HCT116 (cell line): ENCODE measurements around the gene OPN1MW3. TPM values are rescaled to one million over a fixed set of nuclear protein-coding genes. Genes with fewer than 3 reads are reported as not detected.

Source experiments
- ATAC-seq: fragments of 200-7000 bp; cut with Tn5 transposase; 2 replicates; pipeline ENCODE4 v1.9.1; 2020; ENCODE audit warnings: mild to moderate bottlenecking, moderate library complexity
- BruUV-seq: library from RNA; stranded (reverse); fragments of 400-500 nt; replicated peaks from 2 replicates; lab custom pipeline; 2021; lab: Mats Ljungman, UMichigan
- CTCF ChIA-PET: fragments of 300-600 bp; sonication (Branson Sonifier 250); formaldehyde crosslinking; loops from one replicate; lab custom pipeline; 2021; ENCODE audit warnings: antibody characterized with exemption; lab: Charles Lee
- POLR2A ChIA-PET: fragments of 300-600, 350-600 bp; sonication (Branson Sonifier 250); formaldehyde crosslinking; loops from one replicate; lab custom pipeline; 2021; ENCODE audit warnings: antibody characterized with exemption; lab: Charles Lee
- RAD21 ChIA-PET, 2 experiments: fragments of 300-600 bp; sonication (Branson Sonifier 250); formaldehyde crosslinking; loops; one replicate each; lab custom pipeline; 2023; ENCODE audit warnings: low total read pairs in 2 of 2; ENCODE audit not compliant: uncharacterized antibody in 2 of 2, unreplicated experiment in 2 of 2, low non-redundant PET in 1 of 2; lab: Charles Lee
- DNase-seq: peaks from one replicate; pipeline ENCODE4 v3.0.0-alpha.2; 2010; ENCODE audit warnings: low read depth, low spot score
- H2AFZ ChIP-seq: fragments of 200-600 bp; shearing (Covaris generic), sonication (generic); 2 replicates; pipeline ENCODE4 v1.6.1; 2017; ENCODE audit warnings: low read depth, mixed run types, mixed read lengths, antibody characterized with exemption, low read length; ENCODE audit not compliant: poor library complexity, severe bottlenecking
- H3K27ac ChIP-seq: 2 replicates; pipeline ENCODE4 v1.5.1; 2012; ENCODE audit warnings: low read depth, low read length
- H3K27me3 ChIP-seq: fragments of 200-600 bp; sonication (generic); 2 replicates; pipeline ENCODE4 v1.6.1; 2016; ENCODE audit warnings: mixed run types, low read length, mixed read lengths; ENCODE audit not compliant: insufficient read depth
- H3K36me3 ChIP-seq, 2 experiments: fragments of 200-500 bp in 1 of 2; fragments of 200-600 bp in 1 of 2; sonication (Bioruptor generic) in 1 of 2; sonication (generic) in 1 of 2; 2 replicates each; pipeline versions ENCODE4 v1.5.1 to v1.6.1; 2014 to 2016; ENCODE audit warnings: low read length in 2 of 2, inconsistent platforms in 1 of 2, mixed read lengths in 1 of 2, mixed run types in 1 of 2; ENCODE audit not compliant: insufficient read depth in 2 of 2, control insufficient read depth in 1 of 2
- H3K4me1 ChIP-seq, 2 experiments: fragments of 200-600 bp in 1 of 2; sonication (generic) in 1 of 2; 2 replicates each; pipeline versions ENCODE4 v1.5.1 to v1.6.1; 2012 to 2017; ENCODE audit warnings: low read length in 2 of 2, inconsistent platforms in 1 of 2, mild to moderate bottlenecking in 1 of 2, mixed read lengths in 1 of 2, mixed run types in 1 of 2, moderate library complexity in 1 of 2; ENCODE audit not compliant: insufficient read depth in 2 of 2, control insufficient read depth in 1 of 2
- H3K4me2 ChIP-seq: fragments of 200-600 bp; sonication (generic); 2 replicates; pipeline ENCODE4 v1.6.1; 2017; ENCODE audit warnings: mixed run types, low read length, mixed read lengths
- H3K4me3 ChIP-seq, 2 experiments: fragments of 200-600 bp in 1 of 2; sonication (generic) in 1 of 2; replicated peaks in 1 of 2; 2 replicates each; pipeline ENCODE4 v1.5.1; 2011 to 2016; ENCODE audit warnings: low read length in 2 of 2, control low read depth in 1 of 2, low read depth in 1 of 2, mild to moderate bottlenecking in 1 of 2, mixed read lengths in 1 of 2, mixed run types in 1 of 2
- H3K79me2 ChIP-seq: fragments of 200-600 bp; sonication (generic); 2 replicates; pipeline ENCODE4 v1.6.1; 2017; ENCODE audit warnings: mild to moderate bottlenecking, mixed run types, low read length, moderate library complexity, mixed read lengths; ENCODE audit not compliant: insufficient read depth
- H3K9ac ChIP-seq: fragments of 200-600 bp; sonication (generic); 2 replicates; pipeline ENCODE4 v1.6.1; 2016; ENCODE audit warnings: low read length, mixed read lengths
- H3K9me2 ChIP-seq: fragments of 200-600 bp; sonication (generic), shearing (Covaris generic); 2 replicates; pipeline ENCODE4 v1.6.1; 2017; ENCODE audit warnings: mixed run types, mild to moderate bottlenecking, moderate library complexity; ENCODE audit not compliant: insufficient read depth
- H3K9me3 ChIP-seq, 2 experiments: fragments of 200-500 bp in 1 of 2; fragments of 200-600 bp in 1 of 2; sonication (Bioruptor generic) in 1 of 2; sonication (generic) in 1 of 2; 2 replicates each; pipeline ENCODE4 v1.6.1; 2014 to 2017; ENCODE audit warnings: low read length in 2 of 2, mixed read lengths in 2 of 2, inconsistent platforms in 1 of 2, low read depth in 1 of 2, mild to moderate bottlenecking in 1 of 2, mixed run types in 1 of 2, moderate library complexity in 1 of 2; ENCODE audit not compliant: control insufficient read depth in 1 of 2, insufficient read depth in 1 of 2
- H4K20me1 ChIP-seq: fragments of 200-600 bp; sonication (generic), shearing (Covaris generic); 2 replicates; pipeline ENCODE4 v1.6.1; 2017; ENCODE audit warnings: mixed run types, mild to moderate bottlenecking, moderate library complexity; ENCODE audit not compliant: insufficient read depth
- RAD21 ChIP-seq: IDR thresholded peaks from 2 replicates; pipeline ENCODE4 v1.6.1; 2012; ENCODE audit warnings: low read depth, mild to moderate bottlenecking
- ZFX ChIP-seq: fragments of 450-650 bp; IDR thresholded peaks from 2 replicates; pipeline ENCODE4 v1.6.1; 2017
- intact Hi-C: fragments of 100-400 bp; cut with micrococcal nuclease; formaldehyde crosslinking; loops from 2 replicates; pipeline ENCODE4 v1.10.0; 2022
- total RNA-seq: library from RNA; stranded (reverse); gene quantifications from one replicate; pipeline ENCODE4 v1.2.1, GENCODE V29; 2021; ENCODE audit not compliant: unreplicated experiment
- TF ChIP-seq, protein P1 (sequence below), 3 experiments: fragments of 200-600 bp in 1 of 3; sonication (generic) in 1 of 3; IDR thresholded peaks in 2 of 3; conservative IDR thresholded peaks in 1 of 3; 2 replicates each; pipeline ENCODE4 v1.5.1; 2012 to 2017; ENCODE audit warnings: low read depth in 2 of 3, low read length in 2 of 3, antibody characterized with exemption in 1 of 3, borderline replicate concordance in 1 of 3, control low read depth in 1 of 3, mild to moderate bottlenecking in 1 of 3, mixed read lengths in 1 of 3, mixed run types in 1 of 3, moderate library complexity in 1 of 3; ENCODE audit not compliant: insufficient read depth in 1 of 3

Gene OPN1MW3
- total RNA-seq, 1 experiment from 2014 or later, result not detected

DNA sequence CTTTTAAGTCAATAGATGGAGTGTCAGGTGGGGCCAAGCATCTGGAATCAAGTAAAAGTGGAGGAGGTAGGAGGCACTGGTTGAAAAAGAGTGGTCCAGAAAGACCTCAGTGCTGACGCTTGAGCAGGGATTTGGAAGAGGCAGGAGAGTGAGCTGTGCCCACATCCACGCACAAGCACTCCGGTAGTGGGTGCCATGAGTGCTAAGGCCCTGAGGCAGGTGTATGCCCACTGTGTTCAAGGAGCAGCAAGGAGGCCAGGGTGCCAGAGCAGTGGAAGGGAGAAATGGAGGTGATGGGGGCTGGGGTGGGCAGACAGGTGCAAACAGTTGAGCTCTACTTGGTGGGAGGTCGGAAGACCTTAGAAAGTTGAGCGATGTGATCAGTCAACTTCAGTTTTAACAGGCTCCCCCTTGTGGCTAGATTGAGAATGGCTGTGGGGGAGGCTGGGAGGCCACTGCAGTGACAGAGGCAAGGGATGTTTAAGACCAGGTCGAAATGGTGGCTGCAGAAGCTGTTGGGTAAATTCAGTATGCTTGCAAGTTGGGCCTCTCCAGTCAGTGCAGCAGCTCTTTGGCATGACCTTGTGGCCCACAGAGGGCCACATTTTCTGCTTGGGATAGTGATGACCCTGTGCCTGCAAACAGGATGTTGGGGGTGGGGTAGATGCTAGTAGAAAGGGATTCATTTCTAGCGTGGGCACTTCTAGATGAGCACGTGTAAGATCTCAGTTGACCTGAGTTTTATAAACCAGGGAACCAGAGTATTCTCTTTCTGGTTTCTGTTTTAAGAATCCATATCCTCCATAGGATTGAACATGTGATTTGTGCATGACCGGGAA is 50.9 kb downstream of the OPN1MW3 start:
- ChIA-PET POLR2A (no interaction called here), CTCF (interaction anchor here (0.7 to 1.1 kb wide), 2 partner anchors 9 to 10 kb away, joined by 3 to 4 read pairs; no protein-coding TSS in a partner anchor), RAD21 (interaction anchor here in 1 of 2 experiments (0.7 kb wide), 1 partner anchor 448 kb away, joined by 3 read pairs; no protein-coding TSS in a partner anchor)
- 0 out of 4 replicates have a peak, but pooled peaks cover 0 to 4% of the 10 kb centered on the region in 2 experiments for H3K4me1 ChIP-seq
- H4K20me1 ChIP-seq, result no peaks in the 10 kb centered on the region
- TF ChIP-seq RAD21 (peak; percentile 54), ZFX (no peak)
- TF ChIP-seq, protein P1, sequence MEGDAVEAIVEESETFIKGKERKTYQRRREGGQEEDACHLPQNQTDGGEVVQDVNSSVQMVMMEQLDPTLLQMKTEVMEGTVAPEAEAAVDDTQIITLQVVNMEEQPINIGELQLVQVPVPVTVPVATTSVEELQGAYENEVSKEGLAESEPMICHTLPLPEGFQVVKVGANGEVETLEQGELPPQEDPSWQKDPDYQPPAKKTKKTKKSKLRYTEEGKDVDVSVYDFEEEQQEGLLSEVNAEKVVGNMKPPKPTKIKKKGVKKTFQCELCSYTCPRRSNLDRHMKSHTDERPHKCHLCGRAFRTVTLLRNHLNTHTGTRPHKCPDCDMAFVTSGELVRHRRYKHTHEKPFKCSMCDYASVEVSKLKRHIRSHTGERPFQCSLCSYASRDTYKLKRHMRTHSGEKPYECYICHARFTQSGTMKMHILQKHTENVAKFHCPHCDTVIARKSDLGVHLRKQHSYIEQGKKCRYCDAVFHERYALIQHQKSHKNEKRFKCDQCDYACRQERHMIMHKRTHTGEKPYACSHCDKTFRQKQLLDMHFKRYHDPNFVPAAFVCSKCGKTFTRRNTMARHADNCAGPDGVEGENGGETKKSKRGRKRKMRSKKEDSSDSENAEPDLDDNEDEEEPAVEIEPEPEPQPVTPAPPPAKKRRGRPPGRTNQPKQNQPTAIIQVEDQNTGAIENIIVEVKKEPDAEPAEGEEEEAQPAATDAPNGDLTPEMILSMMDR (IDR thresholded peaks at IDR 0.05 in 2 of 3, conservative IDR thresholded peaks at IDR 0.05 in 1 of 3; ENCODE audit: borderline replicate concordance in 1 of 3, insufficient read depth in 1 of 3, low read depth in 2 of 3, low read length in 2 of 3), result peak; percentile 52 to 70 (median 66); a peak in 5 of 6 replicates
- no peaks in the 10 kb centered on the region for H3K9me2 ChIP-seq
- BruUV-seq, result no TSS peak
- no peaks in the 10 kb centered on the region for H3K27me3 ChIP-seq
- H3K27ac ChIP-seq, result no peak overlapping the region
- no peaks in the 10 kb centered on the region for H3K36me3 ChIP-seq
- peak; percentile 93 for ATAC-seq
- H2AFZ ChIP-seq, result peak overlapping the region; percentile 82
- DNase-seq, result peak; percentile 24
- H3K79me2 ChIP-seq, result no peaks in the 10 kb centered on the region
- H3K4me3 ChIP-seq, result no peak overlapping the region
- no peaks in the 10 kb centered on the region for H3K9me3 ChIP-seq
- intact Hi-C loops, result no loop called here
- no peak overlapping the region for H3K4me2 ChIP-seq
- H3K9ac ChIP-seq, result no peak overlapping the region
